Measurements from ENCODE around the gene CYSRT1. TPM values are rescaled to one million over a fixed set of nuclear protein-coding genes. Genes with fewer than 3 reads are reported as not detected.

Gene CYSRT1
- polyA plus RNA-seq, 1 experiment = 0.74 TPM

- ChIA-PET CTCF (interaction anchor here (1.3 kb wide), 1 partner anchor 14 kb away, joined by 3 read pairs; no protein-coding TSS in a partner anchor), POLR2A (no interaction called here)
- no peak for DNase-seq (ENCODE audit: low read depth)
- Histone ChIP-seq H3K27me3 (ENCODE audit: control insufficient read depth, insufficient read depth, low read length) (no peaks in the 10 kb centered on the region), H3K36me3 (ENCODE audit: control insufficient read depth, insufficient read depth, low read length) (no peaks in the 10 kb centered on the region), H3K4me3 (ENCODE audit: low read depth, low read length) (no peak within 1 kb of the TSS)
- TF ChIP-seq, protein P1, sequence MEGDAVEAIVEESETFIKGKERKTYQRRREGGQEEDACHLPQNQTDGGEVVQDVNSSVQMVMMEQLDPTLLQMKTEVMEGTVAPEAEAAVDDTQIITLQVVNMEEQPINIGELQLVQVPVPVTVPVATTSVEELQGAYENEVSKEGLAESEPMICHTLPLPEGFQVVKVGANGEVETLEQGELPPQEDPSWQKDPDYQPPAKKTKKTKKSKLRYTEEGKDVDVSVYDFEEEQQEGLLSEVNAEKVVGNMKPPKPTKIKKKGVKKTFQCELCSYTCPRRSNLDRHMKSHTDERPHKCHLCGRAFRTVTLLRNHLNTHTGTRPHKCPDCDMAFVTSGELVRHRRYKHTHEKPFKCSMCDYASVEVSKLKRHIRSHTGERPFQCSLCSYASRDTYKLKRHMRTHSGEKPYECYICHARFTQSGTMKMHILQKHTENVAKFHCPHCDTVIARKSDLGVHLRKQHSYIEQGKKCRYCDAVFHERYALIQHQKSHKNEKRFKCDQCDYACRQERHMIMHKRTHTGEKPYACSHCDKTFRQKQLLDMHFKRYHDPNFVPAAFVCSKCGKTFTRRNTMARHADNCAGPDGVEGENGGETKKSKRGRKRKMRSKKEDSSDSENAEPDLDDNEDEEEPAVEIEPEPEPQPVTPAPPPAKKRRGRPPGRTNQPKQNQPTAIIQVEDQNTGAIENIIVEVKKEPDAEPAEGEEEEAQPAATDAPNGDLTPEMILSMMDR (IDR thresholded peaks at IDR 0.05; ENCODE audit: insufficient read depth, low read depth, low read length) = no peak
Measured at GRCh38 chr9:137230705-137231371, 5.9 kb downstream of the CYSRT1 start, which contains the start of gene SLC34A3. Gene SLC34A3, plus strand, starts transcription at chr9:137230901. Its CDS starts 802 bp downstream, at chr9:137231703.

DNA sequence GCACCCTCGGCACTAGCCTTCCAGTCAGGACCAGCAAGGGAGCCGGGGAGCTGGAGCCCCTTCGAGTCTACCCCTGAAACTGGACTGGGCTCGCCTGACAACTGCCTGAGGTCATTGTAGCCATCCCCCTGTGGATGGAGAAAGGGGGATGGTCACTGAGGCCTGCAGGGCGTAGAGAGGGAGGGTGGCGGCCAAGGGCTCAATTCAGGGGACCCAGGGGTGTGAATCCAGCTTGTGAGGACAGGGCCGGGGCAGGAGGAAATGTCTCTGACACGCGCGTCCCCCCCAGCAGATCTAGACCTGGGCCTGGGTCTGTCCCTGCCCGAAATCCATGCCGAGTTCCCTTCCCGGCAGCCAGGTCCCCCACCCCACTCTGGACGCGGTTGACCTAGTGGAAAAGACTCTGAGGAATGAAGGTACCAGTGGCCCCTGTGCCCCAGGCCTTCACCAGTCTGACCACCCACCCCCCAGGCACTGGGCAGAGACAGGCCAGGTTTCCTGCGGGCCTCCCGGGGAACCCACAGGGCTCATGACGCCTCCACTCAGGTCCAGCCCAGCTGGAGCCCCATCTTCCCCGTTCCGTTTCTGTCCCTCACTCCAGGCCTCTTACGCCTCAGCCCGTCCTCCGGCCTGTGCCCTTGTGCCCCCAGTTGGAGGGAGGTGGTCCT is 6.5 kb downstream of the CYSRT1 start:
- CTCF ChIA-PET = interaction anchor here (1.3 kb wide), 1 partner anchor 15 kb away, joined by 3 read pairs; no protein-coding TSS in a partner anchor
- POLR2A ChIA-PET = no interaction called here
- TF ChIP-seq, protein P1 (IDR thresholded peaks at IDR 0.05; ENCODE audit: insufficient read depth, low read depth, low read length) = no peak
- H3K36me3 ChIP-seq (ENCODE audit: control insufficient read depth, insufficient read depth, low read length) = no peaks in the 10 kb centered on the region
- DNase-seq (ENCODE audit: low read depth) = no peak
- H3K4me3 ChIP-seq (ENCODE audit: low read depth, low read length) = no peak overlapping the region
- H3K27me3 ChIP-seq (ENCODE audit: control insufficient read depth, insufficient read depth, low read length) = no peaks in the 10 kb centered on the region

DNA sequence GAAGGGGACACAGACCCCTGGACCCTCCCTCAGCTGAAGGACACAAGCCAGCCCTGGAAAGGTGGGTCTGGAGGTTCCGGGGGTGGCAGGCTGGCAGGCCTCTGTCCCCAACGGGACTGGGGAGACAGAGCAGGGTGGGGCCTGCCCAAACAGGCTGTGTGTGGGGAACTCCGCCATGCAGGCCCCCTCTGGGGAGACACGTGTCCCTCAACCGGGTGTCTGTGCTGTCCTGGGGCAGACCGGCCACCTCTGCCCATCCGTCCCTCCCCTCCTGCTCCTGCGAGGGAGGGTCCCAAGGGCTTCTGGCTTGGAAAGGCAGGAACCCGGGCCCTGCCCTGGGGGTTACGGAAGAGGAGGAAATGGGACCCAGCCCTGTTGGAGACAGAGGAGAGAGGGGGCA is 7.1 kb downstream of the CYSRT1 start:
- ChIA-PET CTCF (no interaction called here), POLR2A (no interaction called here)
- DNase-seq (ENCODE audit: low read depth) = no peak
- Histone ChIP-seq H3K36me3 (ENCODE audit: control insufficient read depth, insufficient read depth, low read length) (no peaks in the 10 kb centered on the region), H3K27me3 (ENCODE audit: control insufficient read depth, insufficient read depth, low read length) (no peaks in the 10 kb centered on the region), H3K4me3 (ENCODE audit: low read depth, low read length) (no peak overlapping the region)
- TF ChIP-seq, protein P1 (IDR thresholded peaks at IDR 0.05; ENCODE audit: insufficient read depth, low read depth, low read length) = no peak

DNA sequence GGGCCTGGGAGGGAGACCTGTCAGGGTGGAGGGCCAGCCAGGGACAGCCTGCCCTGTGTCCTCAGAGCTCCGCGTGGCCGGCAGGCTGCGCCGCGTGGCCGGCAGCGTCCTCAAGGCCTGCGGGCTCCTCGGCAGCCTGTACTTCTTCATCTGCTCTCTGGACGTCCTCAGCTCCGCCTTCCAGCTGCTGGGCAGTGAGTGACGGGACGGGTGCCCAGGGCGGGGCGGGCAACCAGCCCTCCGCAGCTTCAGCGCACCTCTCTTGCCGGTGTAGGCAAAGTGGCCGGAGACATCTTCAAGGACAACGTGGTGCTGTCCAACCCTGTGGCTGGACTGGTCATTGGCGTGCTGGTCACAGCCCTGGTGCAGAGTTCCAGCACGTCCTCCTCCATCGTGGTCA is 7.5 kb downstream of the CYSRT1 start:
- H3K27me3 ChIP-seq (ENCODE audit: control insufficient read depth, insufficient read depth, low read length) = no peaks in the 10 kb centered on the region
- no peak overlapping the region for H3K4me3 ChIP-seq (ENCODE audit: low read depth, low read length)
- POLR2A ChIA-PET = no interaction called here
- CTCF ChIA-PET = no interaction called here
- TF ChIP-seq, protein P1 (IDR thresholded peaks at IDR 0.05; ENCODE audit: insufficient read depth, low read depth, low read length) = no peak
- no peak for DNase-seq (ENCODE audit: low read depth)
- H3K36me3 ChIP-seq (ENCODE audit: control insufficient read depth, insufficient read depth, low read length) = no peaks in the 10 kb centered on the region

GRCh38 chr9:137233143-137233980 is 8.4 kb downstream of the CYSRT1 start:
- POLR2A ChIA-PET = no interaction called here
- no peak for DNase-seq (ENCODE audit: low read depth)
- Histone ChIP-seq H3K4me3 (ENCODE audit: low read depth, low read length) (no peak overlapping the region), H3K36me3 (ENCODE audit: control insufficient read depth, insufficient read depth, low read length) (no peaks in the 10 kb centered on the region), H3K27me3 (ENCODE audit: control insufficient read depth, insufficient read depth, low read length) (no peaks in the 10 kb centered on the region)
- TF ChIP-seq, protein P1 (IDR thresholded peaks at IDR 0.05; ENCODE audit: insufficient read depth, low read depth, low read length) = no peak
- CTCF ChIA-PET = no interaction called here

Data from BJ (cell line).